ENCODE results near the gene KRT222.
A peak's percentile ranks its signal among the peaks of the same experiment; 100 is the strongest.

Gene KRT222

DNA sequence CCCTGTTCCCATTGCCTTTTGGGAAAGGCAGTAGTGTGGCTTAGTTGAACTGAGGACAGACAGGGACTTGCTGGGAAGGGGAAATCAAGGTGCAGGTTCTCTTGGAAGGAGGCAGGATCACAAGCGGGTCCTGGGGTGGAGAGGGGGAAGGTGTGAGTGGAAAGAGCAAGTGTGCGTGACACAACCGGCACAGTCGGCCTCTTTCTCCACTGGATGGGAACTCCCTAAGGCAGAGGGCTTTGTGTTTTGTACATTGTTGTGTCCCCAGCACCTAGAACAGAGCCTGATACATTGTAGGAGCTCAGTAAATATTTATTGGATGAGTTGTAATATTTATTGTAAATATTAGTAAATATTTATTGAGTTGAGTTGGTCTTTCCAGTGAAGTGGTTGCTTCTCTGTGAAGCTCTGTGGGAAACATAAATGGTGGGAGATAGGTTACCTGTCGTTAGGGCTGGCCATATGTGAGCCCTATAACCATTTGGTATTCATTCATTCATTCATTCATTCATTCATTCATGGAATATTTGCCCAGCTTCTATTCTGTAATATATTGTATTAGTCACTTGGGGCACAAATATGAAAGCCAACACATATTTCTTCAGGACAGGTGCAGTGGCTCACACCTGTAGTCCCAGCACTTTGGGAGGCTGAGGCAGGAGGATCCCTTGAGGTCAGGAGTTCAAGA, 51.4 kb downstream of the KRT222 start:
- DNase-seq, result no peak

DNA sequence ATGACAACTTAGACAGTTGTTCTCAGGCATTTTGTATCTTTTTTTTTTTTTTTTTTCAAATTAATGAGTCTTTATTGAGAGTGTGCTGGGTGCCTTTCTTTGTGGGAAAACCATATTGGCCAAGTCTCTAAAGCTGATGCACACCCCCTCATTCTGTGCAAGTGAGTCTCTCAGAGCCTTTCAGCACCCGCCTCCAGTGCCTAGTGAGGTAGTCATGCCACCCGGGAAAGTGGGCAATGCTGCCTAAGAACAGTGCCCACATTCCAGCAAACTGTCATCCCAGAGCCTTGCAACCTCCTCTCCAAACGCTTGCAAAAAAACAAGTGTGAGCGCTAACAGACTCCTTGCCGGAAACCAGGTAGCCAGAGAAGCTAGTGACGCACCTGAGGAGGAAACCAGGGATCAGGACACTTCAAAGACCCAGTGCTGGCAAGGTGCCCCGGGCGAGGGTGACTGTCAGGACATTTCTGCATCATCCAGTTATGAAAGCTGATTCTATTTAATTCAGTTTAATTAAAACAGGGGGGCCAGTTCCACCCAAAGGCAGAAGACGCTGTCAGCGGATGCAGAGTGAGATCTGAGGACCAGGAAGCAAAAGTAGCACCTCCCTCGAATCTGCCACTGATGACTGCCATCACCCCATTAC, 52.3 kb downstream of the KRT222 start:
- peak; percentile 75 to 76 for DNase-seq

DNA sequence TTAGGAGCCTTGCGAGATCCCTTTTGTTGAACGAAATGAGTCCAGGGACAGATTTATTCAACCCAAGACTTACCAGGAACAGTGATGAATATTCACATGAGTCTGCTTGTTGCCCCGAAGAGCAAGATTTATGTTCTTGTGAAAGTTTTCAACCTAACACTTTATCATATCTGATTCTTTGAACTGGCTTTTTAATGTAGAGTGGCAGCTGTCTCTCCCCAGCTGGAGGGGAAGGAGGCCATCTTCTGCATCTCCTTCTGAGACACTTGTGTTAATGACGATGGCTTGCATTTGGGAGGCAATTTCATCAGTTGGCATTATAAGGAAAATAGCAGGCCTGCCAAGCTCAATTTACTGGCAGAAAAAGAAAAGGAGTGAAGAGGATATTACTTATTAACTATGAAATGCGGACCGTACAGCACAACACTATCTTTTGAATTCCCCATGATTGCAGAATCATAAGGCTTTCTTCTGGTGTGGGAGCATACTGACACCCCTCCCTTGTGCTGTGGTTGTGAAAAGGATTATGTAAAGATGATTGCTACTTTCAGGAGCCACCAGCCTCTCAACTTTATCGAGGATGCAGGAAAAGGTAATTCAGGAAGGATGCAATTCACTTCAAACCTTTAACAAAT, 53.0 kb downstream of the KRT222 start:
- no peak for DNase-seq

DNA sequence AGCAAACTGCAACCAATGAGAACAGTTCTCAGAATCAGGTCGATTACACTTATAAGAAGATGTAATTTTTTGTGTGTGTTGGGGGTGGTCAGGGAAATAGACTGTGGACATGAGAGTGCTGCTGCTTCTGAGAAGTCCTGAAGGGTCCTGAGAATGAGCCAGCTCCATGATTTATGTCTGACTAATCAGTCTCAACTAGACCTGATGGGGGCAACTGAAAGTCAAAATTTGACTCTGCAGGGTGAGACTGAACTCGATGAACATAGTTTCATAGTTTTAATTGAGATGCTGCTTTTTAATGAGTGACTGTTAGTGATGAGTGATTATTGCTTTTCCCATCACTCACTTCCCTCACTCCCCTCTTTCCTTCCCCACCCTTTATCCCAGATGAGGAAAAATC, 54.6 kb downstream of the KRT222 start:
- peak in 1 of 2 experiments; percentile 42 for DNase-seq

DNA sequence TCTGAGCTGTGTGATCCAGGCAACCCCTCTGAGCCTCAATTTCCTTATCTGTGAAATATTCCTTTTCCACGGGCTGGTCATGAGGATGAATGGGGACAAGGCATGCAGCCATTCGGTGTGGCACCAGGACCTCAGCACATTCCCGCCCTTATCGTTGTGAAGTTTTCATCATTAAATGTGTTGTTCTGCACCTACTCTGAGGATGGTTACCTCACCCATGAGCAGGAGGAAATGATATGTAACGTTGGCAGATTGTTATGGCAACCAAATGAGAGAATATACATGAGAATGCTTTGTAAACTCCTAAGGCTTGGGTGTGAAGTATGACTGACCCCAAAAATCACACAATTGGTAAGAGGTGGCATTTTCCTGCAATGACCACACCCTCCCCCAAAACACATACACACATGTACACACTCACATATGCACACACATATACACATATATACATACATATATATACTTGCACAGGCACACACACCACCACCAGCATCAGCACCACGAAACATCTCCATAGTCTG, 56.9 kb downstream of the KRT222 start:
- peak in 1 of 2 experiments; percentile 60 for DNase-seq

DNA sequence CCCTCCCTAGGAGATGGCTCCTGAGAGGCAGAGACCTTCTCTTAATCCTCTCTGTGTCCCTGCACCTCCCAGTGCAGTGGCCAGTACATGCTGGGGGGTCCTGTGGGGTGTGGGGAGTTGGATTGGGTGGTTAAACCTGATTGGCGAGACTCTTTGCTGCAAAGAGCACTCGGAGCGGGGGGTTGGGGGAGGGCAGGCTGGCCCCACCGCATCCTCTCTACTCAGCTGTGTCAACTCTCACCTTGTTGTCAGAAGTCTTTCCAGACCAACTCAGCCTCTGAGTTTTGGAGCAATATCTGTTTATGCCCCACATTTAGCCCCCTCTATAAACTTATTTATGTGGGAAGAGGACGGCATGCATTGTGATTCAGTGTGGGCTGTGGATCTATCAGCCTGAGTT, 57.3 kb downstream of the KRT222 start:
- DNase-seq, result peak; percentile 68 to 74

DNA sequence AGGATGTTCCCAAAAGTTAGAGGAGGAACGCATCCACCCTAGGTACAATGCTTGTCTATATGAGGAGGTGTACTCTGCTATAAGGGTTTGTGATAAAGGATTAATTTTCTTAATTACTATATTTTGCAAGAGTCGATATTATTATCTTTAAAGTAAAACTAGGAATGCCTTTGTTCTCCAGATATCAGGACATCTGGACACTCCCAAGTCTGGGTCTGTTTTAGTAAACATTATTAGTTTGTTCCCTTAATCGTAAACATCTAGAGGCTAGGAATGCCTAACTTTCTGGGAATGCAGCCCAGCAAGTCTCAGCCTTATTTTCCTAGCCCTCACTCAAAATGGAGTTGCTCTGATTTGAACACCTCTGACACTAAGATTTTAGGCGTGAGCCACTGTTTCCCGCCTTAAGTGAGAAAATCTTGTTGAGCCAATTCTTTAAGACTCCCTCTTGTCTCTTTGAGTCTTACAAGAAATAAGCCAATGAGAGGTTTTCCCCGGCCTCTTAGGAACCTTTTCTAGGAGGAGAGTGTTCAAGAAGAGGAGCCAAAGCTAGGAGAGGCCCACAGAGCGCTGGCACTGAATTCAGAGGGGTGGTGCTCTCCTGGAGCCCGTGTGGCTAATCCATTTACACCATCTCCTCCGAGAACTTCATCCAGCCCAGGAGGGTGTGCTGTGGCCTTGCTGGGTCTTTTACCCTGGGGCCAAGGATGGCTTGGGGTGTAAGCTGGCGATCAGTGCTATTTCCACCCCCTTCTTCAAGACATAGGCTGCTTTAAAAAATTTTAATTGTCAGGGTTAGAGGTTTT, 58.2 kb downstream of the KRT222 start:
- DNase-seq, result no peak

DNA sequence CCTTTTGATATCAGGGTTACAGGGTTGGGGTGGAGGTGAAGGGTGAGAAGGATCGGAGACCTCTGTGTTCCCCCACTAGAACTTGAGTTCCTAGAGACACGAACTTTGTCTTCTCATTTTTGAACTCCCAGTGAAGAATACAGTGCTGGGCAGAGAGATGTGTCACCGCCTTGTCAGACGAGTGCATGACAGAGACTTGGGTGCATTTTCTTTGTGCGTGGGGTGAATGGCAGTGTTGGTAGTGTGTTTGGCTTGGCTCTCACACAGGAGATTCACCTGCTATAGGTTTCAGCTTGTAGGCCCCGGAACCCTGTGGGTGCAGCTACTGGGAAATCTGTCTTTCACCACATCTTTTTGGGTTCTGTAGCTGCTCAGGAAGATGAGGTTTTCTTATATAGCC, 59.7 kb downstream of the KRT222 start:
- DNase-seq, result peak; percentile 80 to 83

All from activated T-cell treated with anti-CD3 and anti-CD28 coated beads, Interleukin-2, amount 50 U/mL, for 48 hours (primary cell).